GM18870 (cell line): ENCODE measurements around the gene HEBP1.

Experiments
- ATAC-seq: cut with Tn5 transposase; IDR thresholded peaks from one replicate; pipeline ENCODE4 v1.9.1; 2021; ENCODE audit warnings: moderate library complexity; ENCODE audit not compliant: unreplicated experiment

HEBP1 gene

GRCh38 chr12:12954878-12955625 is 45.0 kb downstream of the HEBP1 start:
- no peak for ATAC-seq

DNA sequence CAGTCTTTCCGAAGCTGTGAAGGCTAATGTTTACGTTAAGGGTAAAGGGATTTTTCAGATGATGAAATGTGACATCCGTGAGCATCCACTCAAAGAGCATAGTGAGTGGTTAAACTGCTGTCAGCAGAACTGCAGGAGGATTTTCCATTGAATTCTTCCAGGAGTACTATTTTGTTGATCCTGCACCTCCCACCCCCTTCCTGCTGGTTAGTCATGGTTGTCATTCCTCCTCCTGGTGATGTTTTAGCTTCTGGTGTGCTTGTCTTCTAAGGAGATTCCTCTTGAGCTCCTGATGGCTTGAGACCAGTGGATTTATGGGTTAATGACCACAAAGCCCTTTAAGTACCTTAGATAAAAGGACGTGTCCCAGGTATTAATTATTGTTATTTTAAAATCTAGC is 45.7 kb downstream of the HEBP1 start:
- no peak for ATAC-seq

- ATAC-seq: no peak
Measured at GRCh38 chr12:12952036-12952435, 48.0 kb downstream of the HEBP1 start, which contains the start of gene GPRC5D. TSS of gene GPRC5D (minus strand) at chr12:12952170. CDS start at chr12:12950384, 1,786 bp downstream.

DNA sequence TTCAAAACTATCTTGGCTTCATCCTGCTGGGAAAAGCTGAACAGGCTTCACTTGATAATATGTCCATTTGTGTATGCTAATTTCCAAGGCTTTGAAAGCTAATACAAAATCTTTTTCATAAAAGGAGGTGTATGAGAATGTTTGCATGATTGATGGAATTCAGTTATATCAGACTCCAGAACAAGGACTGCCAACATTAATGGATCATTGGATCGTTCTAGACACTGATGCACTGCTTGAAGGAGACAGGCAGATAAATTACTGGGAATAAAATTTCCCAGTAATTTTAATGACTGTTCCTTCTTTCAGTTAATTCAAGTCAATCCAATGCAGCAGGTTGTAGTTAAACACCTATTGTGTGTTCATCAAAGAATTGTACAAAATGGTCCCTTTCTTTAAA is 48.6 kb downstream of the HEBP1 start:
- ATAC-seq: no peak

DNA sequence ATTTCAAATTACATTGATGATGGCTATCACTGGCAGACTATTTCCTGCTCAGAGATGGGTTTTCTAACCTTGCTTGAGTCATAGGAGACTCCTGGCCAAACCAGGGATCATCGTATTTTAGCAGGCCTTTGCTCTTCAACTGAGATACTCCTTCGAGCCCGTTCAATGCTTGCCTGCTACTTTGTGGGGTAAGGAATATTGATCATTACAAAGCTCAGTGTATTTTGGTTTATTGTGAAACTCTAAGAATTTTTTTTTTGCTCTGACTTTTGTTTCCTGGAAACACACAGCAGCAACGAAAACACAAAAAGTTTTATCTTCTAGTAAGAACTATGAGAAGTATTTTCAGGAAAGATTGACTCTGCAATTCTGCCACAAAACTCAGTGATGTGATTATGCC is 52.2 kb downstream of the HEBP1 start:
- no peak for ATAC-seq

DNA sequence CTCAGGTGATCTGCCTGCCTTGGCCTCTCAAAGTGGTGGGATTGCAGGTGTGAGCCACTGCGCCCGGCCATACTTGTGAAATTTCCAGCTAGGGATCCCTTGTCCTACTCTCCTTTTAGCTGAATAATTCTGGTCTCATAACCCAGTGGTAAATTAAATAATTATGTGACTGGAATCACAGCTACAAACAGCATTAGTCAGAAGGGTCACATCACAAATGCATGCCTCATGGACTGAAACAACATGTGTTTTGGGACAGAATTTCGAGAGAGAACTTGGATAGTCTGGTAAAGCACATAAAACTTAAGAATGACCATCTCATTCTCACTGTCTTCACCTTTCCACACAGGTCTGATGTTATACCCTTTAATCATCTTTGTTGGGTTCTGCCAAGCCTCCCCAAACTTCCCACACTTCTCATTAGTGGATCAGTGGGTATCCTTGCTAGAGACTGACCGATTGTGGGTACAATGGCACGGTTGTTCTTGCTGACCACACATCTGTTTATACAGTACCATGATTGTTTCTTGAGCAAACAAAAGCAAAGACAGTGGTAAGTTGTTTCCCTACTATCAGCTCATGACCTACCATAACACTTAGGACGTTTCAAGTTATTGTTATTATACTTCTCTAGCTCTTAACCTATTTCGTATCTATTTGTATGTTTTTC is 53.2 kb downstream of the HEBP1 start:
- ATAC-seq: no peak

GRCh38 chr12:12945591-12945990 is 54.5 kb downstream of the HEBP1 start:
- ATAC-seq: no peak

- ATAC-seq: no peak
Measured at GRCh38 chr12:12943586-12944260, 56.3 kb downstream of the HEBP1 start.

- ATAC-seq: no peak
Measured at GRCh38 chr12:12941450-12942350, 58.4 kb downstream of the HEBP1 start.

GRCh38 chr12:12939888-12940287 is 60.2 kb downstream of the HEBP1 start:
- no peak for ATAC-seq

DNA sequence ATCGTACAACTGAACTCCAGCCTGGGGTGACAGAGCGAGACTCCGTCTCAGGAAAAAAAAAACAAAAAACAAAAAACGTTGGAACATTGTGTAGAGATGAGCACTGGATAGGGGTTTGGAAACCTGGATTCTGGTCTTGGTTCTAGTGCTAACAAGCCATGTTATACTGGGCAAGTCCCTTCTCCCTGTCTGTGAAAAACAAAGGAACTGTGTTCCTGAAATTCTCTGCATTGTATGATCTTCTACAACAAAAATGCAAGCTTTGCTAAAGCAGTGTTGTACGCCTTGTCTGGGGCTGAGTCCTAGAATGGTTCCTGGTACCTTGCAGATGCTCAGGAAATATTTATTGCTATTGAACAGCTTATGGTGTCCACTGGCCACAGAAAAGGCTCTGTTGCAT is 61.5 kb downstream of the HEBP1 start:
- no peak for ATAC-seq

GRCh38 chr12:12936983-12937491 is 63.0 kb downstream of the HEBP1 start:
- no peak for ATAC-seq

DNA sequence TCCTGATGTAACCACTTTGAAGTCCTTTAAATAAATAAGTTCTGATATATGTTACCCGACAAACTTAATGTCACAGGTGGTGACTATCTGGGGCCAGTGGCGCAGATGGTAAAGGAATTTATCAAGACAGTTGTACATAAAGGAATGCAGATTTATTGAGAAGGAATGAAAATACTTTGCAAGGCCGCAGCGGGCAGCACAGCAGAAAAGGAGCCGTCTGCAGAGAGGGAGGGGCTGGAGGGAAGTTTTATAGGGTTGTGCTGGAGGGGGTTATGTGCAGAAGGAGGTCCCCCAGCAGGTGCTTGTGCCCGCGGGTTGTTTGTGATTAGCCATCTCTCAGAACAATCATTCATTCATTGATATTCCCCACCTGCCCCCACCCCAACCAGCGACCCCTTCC is 65.5 kb downstream of the HEBP1 start:
- ATAC-seq: no peak

- ATAC-seq: no peak
Measured at GRCh38 chr12:12933742-12934141, 66.3 kb downstream of the HEBP1 start.

GRCh38 chr12:12930633-12931219 is 69.3 kb downstream of the HEBP1 start:
- no peak for ATAC-seq

- ATAC-seq: no peak
Measured at GRCh38 chr12:12929696-12930095, 70.4 kb downstream of the HEBP1 start.

DNA sequence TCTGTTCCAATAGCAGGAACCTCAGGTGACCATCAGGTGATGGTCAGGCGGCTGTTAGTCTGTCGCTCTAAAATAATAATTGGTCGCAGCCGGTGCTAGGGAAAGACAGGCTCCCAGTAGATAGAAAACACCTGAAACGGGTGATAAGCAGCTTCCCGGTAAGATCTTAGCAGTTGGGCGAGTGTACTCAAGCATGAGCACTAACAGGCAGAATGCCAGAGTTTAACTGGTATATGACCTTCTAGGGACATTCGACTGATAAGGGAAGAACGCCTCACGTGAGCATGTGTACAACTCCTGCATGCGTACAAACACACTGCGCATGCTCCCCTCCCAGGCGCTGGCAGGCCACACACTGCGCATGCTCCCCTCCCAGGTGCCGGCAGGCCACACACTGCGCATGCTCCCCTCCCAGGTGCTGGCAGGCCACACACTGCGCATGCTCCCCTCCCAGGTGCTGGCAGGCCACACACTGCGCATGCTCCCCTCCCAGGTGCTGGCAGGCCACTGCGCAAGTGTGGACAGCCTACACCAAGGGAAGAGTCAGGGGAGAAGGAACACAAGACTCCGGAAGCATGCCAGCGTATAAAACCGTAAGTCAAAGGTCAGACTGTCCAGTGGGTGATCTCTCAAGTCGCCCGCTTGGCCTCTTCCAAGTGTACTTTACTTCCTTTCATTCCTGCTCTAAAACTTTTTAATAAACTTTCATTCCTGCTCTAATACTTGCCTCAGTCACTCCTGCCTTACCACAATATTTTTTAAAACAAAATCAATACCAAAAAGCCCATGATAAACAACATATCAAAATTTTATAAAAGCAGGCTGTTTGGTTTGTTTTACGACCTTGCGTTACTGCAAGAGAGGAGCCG is 72.6 kb downstream of the HEBP1 start:
- no peak for ATAC-seq

DNA sequence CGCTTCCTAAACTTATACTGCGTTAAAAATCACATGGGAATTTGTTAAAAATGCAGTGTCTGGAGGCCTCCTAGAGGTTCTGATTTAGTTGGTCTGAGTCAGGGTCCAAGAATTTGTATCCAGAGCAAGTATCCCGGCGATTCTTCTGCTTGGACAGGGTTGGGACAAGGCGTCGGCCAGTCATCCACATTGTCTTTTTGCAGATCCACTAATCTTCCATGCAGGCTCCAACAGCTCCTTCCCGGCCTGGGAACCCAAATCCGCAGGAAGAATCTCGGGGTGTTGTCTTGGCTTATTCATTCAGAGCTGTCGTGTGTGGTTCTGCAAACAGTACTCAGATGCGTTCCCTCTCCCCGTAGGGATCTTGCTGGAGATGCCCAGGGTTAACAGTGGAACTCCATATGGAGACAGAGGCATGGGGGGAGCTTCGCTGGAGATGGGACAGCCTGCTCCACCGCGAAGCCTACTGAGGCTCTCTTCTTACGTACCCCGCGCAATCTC is 73.4 kb downstream of the HEBP1 start:
- no peak for ATAC-seq

- ATAC-seq: no peak
Measured at GRCh38 chr12:12925388-12925787, 74.7 kb downstream of the HEBP1 start.
